Eye (tissue), 1 donor: ENCODE measurements around the gene DTNB.
A peak's percentile ranks its signal among the peaks of the same experiment; 100 is the strongest.
"Not testable (repeated sequence)": the region's sequence is repeated elsewhere in the genome, so short reads cannot be mapped to it uniquely, and the experiment has no call there.

Experiments
- DNase-seq: peaks from one replicate; pipeline ENCODE4 v3.0.0-alpha.2; 2015

Gene DTNB

GRCh38 chr2:25582077-25582830 lies 91.1 kb downstream of the DTNB start:
- no peak for DNase-seq

- DNase-seq: no peak
Observed at GRCh38 chr2:25576596-25576995, 96.8 kb downstream of the DTNB start.

GRCh38 chr2:25572638-25573037 lies 100.7 kb downstream of the DTNB start:
- no peak for DNase-seq

- no peak for DNase-seq
Observed at GRCh38 chr2:25570161-25570845, 103.1 kb downstream of the DTNB start.

GRCh38 chr2:25567406-25567805 lies 106.0 kb downstream of the DTNB start:
- peak; percentile 53 for DNase-seq

GRCh38 chr2:25566694-25567093 lies 106.7 kb downstream of the DTNB start:
- no peak for DNase-seq

- no peak for DNase-seq
Observed at GRCh38 chr2:25566094-25566493, 107.3 kb downstream of the DTNB start.

GRCh38 chr2:25561136-25561850 lies 112.1 kb downstream of the DTNB start:
- no peak for DNase-seq

GRCh38 chr2:25559148-25559547 lies 114.2 kb downstream of the DTNB start:
- DNase-seq: no peak

- DNase-seq: peak; percentile 18
Observed at GRCh38 chr2:25558262-25558661, 115.1 kb downstream of the DTNB start.

GRCh38 chr2:25557179-25558036 lies 116.0 kb downstream of the DTNB start:
- no peak for DNase-seq

GRCh38 chr2:25552318-25552717 lies 121.1 kb downstream of the DTNB start:
- no peak for DNase-seq

GRCh38 chr2:25551316-25551715 lies 122.1 kb downstream of the DTNB start:
- DNase-seq: no peak

- DNase-seq: not testable (repeated sequence)
Observed at GRCh38 chr2:25549571-25549970, 123.8 kb downstream of the DTNB start.

- DNase-seq: no peak
Observed at GRCh38 chr2:25548601-25549000, 124.8 kb downstream of the DTNB start.

- DNase-seq: no peak
Observed at GRCh38 chr2:25546852-25547251, 126.5 kb downstream of the DTNB start.

GRCh38 chr2:25545899-25546298 lies 127.5 kb downstream of the DTNB start:
- DNase-seq: no peak

GRCh38 chr2:25544445-25544844 lies 128.9 kb downstream of the DTNB start:
- no peak for DNase-seq

- no peak for DNase-seq
Observed at GRCh38 chr2:25543939-25544338, 129.4 kb downstream of the DTNB start.

GRCh38 chr2:25541378-25541777 lies 132.0 kb downstream of the DTNB start:
- no peak for DNase-seq

- DNase-seq: no peak
Observed at GRCh38 chr2:25539136-25539535, 134.2 kb downstream of the DTNB start.

GRCh38 chr2:25537526-25537925 lies 135.9 kb downstream of the DTNB start:
- no peak for DNase-seq
